Kidney epithelial cell (primary cell): ENCODE measurements around the gene SIGLECL1. TPM values are rescaled to one million over a fixed set of nuclear protein-coding genes. Genes with fewer than 3 reads are reported as not detected.

Experiments
- DNase-seq: peaks from one replicate; pipeline ENCODE4 v3.0.0-alpha.2; 2010; ENCODE audit warnings: low read depth
- H3K27me3 ChIP-seq: 2 replicates; pipeline ENCODE4 v1.6.0; 2011; ENCODE audit warnings: low read length; ENCODE audit not compliant: control insufficient read depth, insufficient read depth
- H3K36me3 ChIP-seq: 2 replicates; pipeline ENCODE4 v1.5.1; 2011; ENCODE audit warnings: low read length; ENCODE audit not compliant: control insufficient read depth, insufficient read depth
- H3K4me3 ChIP-seq: 2 replicates; pipeline ENCODE4 v1.5.1; 2011; ENCODE audit warnings: low read depth, mild to moderate bottlenecking, control low read depth, low read length
- CTCF ChIP-seq: IDR thresholded peaks from 2 replicates; pipeline ENCODE4 v1.5.1; 2011; ENCODE audit warnings: mild to moderate bottlenecking, moderate library complexity, low read length, control low read depth, inconsistent platforms; ENCODE audit not compliant: insufficient read depth, poor library complexity, severe bottlenecking
- total RNA-seq: library from RNA; depleted of rRNA; stranded (reverse); fragments of >200 nt; gene quantifications from 2 replicates; pipeline ENCODE4 v1.2.3, GENCODE V29; 2015

The SIGLECL1 gene
- total RNA-seq, 1 donor from 2014 or later = 0.79 TPM

DNA sequence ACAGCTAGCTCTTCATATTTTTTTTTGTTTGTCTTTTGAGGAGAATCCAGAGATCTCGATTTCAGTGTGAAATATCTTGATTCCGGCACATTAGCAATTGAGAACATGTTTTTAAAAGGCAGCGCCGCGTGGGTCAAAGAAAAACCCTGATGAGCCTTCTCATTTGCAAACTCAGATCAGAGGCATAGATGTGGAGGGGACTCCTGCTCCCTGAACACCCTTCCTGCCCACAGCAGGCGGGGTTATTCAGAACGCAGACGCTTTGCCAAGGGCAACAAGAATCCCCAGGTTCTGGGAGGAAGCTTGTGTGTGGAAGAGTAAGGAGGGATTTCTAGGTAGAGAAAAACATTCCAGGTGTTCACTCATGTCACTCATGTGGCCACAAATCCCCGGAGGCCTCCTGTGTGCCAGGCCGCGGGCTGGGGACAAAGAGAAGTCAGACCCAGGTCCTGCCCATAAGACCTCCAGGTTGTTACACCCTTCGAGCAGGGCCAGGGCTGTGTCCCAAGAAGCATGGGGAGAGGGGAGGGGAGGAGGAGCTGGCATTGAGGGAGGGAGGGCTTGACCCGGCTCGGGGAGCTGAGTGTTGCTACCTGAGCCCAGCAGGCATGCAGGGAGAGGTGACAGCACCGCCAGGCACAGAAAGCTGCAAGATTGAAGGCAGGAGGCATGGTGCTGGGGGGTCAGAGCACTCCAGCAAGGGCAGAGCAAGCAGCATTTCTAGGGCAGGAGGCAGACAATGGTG, 44.7 kb downstream of the SIGLECL1 start:
- Histone ChIP-seq H3K36me3 (no peaks in the 10 kb centered on the region), H3K27me3 (peaks cover 13% of the 10 kb centered on the region), H3K4me3 (no peak overlapping the region)
- DNase-seq = no peak
- no peak for TF ChIP-seq CTCF

- no peak for DNase-seq
- no peak for TF ChIP-seq CTCF
- peaks cover 13% of the 10 kb centered on the region for H3K27me3 ChIP-seq
- no peaks in the 10 kb centered on the region for H3K36me3 ChIP-seq
- no peak overlapping the region for H3K4me3 ChIP-seq
Measured at GRCh38 chr19:51296336-51297093, 45.6 kb downstream of the SIGLECL1 start.

GRCh38 chr19:51297406-51297805, 46.5 kb downstream of the SIGLECL1 start:
- Histone ChIP-seq H3K36me3 (no peaks in the 10 kb centered on the region), H3K27me3 (peaks cover 13% of the 10 kb centered on the region), H3K4me3 (no peak overlapping the region)
- DNase-seq = no peak
- TF ChIP-seq CTCF = no peak

GRCh38 chr19:51301266-51301665, 50.4 kb downstream of the SIGLECL1 start:
- H3K4me3 ChIP-seq = no peak overlapping the region
- no peak for DNase-seq
- TF ChIP-seq CTCF = no peak
- H3K36me3 ChIP-seq = no peaks in the 10 kb centered on the region
- H3K27me3 ChIP-seq = peaks cover 3% of the 10 kb centered on the region

GRCh38 chr19:51305479-51305878, 54.6 kb downstream of the SIGLECL1 start:
- Histone ChIP-seq H3K36me3 (no peaks in the 10 kb centered on the region), H3K27me3 (no peaks in the 10 kb centered on the region), H3K4me3 (no peak overlapping the region)
- no peak for TF ChIP-seq CTCF
- DNase-seq = no peak
